Astrocyte (in vitro differentiated cells and primary cell): ENCODE data around the gene POC1B. TPM values are rescaled to one million over a fixed set of nuclear protein-coding genes. Genes with fewer than 3 reads are reported as not detected.

ENCODE experiments used
- total RNA-seq: library from RNA; stranded (reverse); gene quantifications from 2 replicates; pipeline ENCODE4 v1.2.1, GENCODE V29; 2021

POC1B gene
- total RNA-seq, 1 donor from 2014 or later, result 10.6 TPM

Other genes with a start within 250 kb of the POC1B start
- 47.8 and 63.0 TPM in 2 replicates for gene DUSP6, start 173.5 kb downstream of the POC1B start, total RNA-seq
- gene GALNT4, start 1.3 kb downstream of the POC1B start, total RNA-seq, result 6.2 and 6.9 TPM in 2 replicates
- gene ATP2B1, start 182.8 kb upstream of the POC1B start, total RNA-seq, result 48.9 and 54.7 TPM in 2 replicates